Thyroid gland (tissue), 4 donors: ENCODE measurements around the gene HCFC1R1. TPM values are rescaled to one million over a fixed set of nuclear protein-coding genes. Genes with fewer than 3 reads are reported as not detected.

Source experiments
- DNase-seq, 2 donors: peaks; one replicate each; pipeline ENCODE4 v3.0.0-alpha.2; 2019
- H3K27ac ChIP-seq, 3 donors: fragments of 200-600 bp; sonication (generic); 1 replicate in 2 of 3; 2 replicates in 1 of 3; pipeline ENCODE4 v1.5.1; 2016 to 2019; ENCODE audit warnings: mild to moderate bottlenecking in 1 of 3, moderate library complexity in 1 of 3
- H3K27me3 ChIP-seq: fragments of 200-600 bp; sonication (generic); one replicate; pipeline ENCODE4 v1.5.1; 2019
- H3K36me3 ChIP-seq, 2 donors: fragments of 200-600 bp; sonication (generic); one replicate each; pipeline ENCODE4 v1.5.1; 2016 to 2019
- H3K4me1 ChIP-seq, 2 donors: fragments of 200-600 bp; sonication (generic); one replicate each; pipeline ENCODE4 v1.5.1; 2017 to 2019
- H3K4me3 ChIP-seq, 3 donors: fragments of 200-600 bp; sonication (generic); replicated peaks in 1 of 3; 1 replicate in 2 of 3; 2 replicates in 1 of 3; pipeline ENCODE4 v1.5.1; 2016; ENCODE audit warnings: mild to moderate bottlenecking in 1 of 3
- H3K9me3 ChIP-seq: fragments of 200-600 bp; sonication (generic); one replicate; pipeline ENCODE4 v1.5.1; 2017
- CTCF ChIP-seq, 6 experiments: fragments of 200-600 bp in 3 of 6; fragments of 450-650 bp in 3 of 6; sonication (generic) in 3 of 6; IDR thresholded peaks; one replicate each; pipeline ENCODE4 v1.5.1; 2016 to 2019; ENCODE audit warnings: antibody characterized with exemption in 6 of 6, mild to moderate bottlenecking in 2 of 6, inconsistent platforms in 1 of 6, moderate library complexity in 1 of 6
- POLR2A ChIP-seq, 2 donors: fragments of 450-650 bp; IDR thresholded peaks; one replicate each; pipeline ENCODE4 v1.6.1; 2017; ENCODE audit warnings: antibody characterized with exemption in 2 of 2, mild to moderate bottlenecking in 2 of 2, moderate library complexity in 1 of 2
- WGBS, 2 donors: methylation state at CpG; one replicate each; pipeline ENCODE4 v1.1.5; 2017; 5-methylcytosine and 5-hydroxymethylcytosine counted together
- intact Hi-C: fragments of 100-400 bp; cut with DNase I; formaldehyde crosslinking; loops from one replicate; pipeline ENCODE4 v1.15.1; 2023
- total RNA-seq, 4 donors: library from RNA; depleted of rRNA; stranded (reverse); fragments of >200 nt; gene quantifications; one replicate each; pipeline ENCODE4 v1.2.3, GENCODE V29; 2016

The HCFC1R1 gene
- total RNA-seq, 4 donors from 2014 or later = 10.1 to 51.7 (median 29.7) TPM

- no peaks in the 10 kb centered on the region for H3K9me3 ChIP-seq
- intact Hi-C loops = no loop called here
- no peak overlapping the region for H3K27ac ChIP-seq
- no peak for TF ChIP-seq POLR2A (IDR thresholded peaks at IDR 0.05)
- TF ChIP-seq CTCF (IDR thresholded peaks at IDR 0.05) = no peak
- WGBS, 2 donors = 18 to 44% methylated on average over 4 to 11 of the region's 11 CpGs
- H3K27me3 ChIP-seq = no peaks in the 10 kb centered on the region
- DNase-seq = peak; percentile 76
- H3K36me3 ChIP-seq = no peaks in the 10 kb centered on the region
- H3K4me3 ChIP-seq = no peak overlapping the region
- peaks cover 3 to 14% of the 10 kb centered on the region in 2 donors for H3K4me1 ChIP-seq
These were observed 14.5 kb upstream of the HCFC1R1 start for GRCh38 chr16:3038256-3038655.

DNA sequence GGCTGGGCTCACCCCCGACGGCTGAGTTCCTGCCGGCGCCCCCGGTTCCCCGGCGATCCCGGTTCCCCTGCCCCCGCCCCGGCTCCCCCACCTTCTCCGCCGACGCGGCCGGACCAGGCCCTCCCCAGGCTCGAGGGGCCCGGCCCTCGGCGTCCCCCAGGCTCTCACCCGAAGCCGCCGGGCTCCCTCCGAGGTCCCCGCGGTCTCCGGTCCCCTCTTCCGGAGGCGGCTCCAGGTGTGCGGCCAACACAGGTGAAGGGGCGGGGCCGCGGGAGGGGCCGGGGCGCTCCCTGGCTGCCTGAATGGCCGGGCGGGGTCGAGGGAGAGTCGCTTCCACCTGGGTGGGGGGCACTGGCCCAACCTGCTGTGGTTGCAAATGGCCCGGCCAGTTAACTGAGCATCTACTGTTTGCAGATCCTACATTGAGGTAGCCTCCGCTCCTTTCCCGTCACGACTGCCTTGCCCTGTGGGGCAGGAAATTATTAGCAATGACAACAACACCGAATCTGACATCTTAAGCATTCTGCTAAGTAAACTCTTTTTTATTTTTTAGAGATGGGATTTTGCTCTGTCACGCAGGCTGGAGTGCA is 13.1 kb upstream of the HCFC1R1 start, which contains the start of gene BICDL2:
Gene BICDL2, minus strand, starts transcription at position 219 of the 590 bp plus-strand sequence. CDS start 1,448 bp downstream, outside the sequence.
- Histone ChIP-seq H3K4me1 (peaks cover 3 to 14% of the 10 kb centered on the region in 2 donors), H3K27ac (no peak within 1 kb of the TSS), H3K36me3 (no peaks in the 10 kb centered on the region), H3K4me3 (peak within 1 kb of the TSS in 2 of 3 donors; percentile 32 to 56), H3K9me3 (no peaks in the 10 kb centered on the region), H3K27me3 (no peaks in the 10 kb centered on the region)
- peak; percentile 50 to 57 for DNase-seq
- 21 to 22% methylated on average over 10 to 11 of the region's 44 CpGs for WGBS, 2 donors
- TF ChIP-seq CTCF (IDR thresholded peaks at IDR 0.05) (no peak), POLR2A (IDR thresholded peaks at IDR 0.05) (no peak)
- intact Hi-C loops = no loop called here

- 5 to 6% methylated on average over 18 to 22 of the region's 40 CpGs for WGBS, 2 donors
- H3K36me3 ChIP-seq = no peaks in the 10 kb centered on the region
- H3K4me3 ChIP-seq = peak overlapping the region in 2 of 3 donors; percentile 32 to 56
- intact Hi-C loops = no loop called here
- peaks cover 3 to 18% of the 10 kb centered on the region in 2 donors for H3K4me1 ChIP-seq
- H3K27ac ChIP-seq = no peak overlapping the region
- peak; percentile 40 to 43 for DNase-seq
- TF ChIP-seq CTCF (IDR thresholded peaks at IDR 0.05) (no peak), POLR2A (IDR thresholded peaks at IDR 0.05) (no peak)
- no peaks in the 10 kb centered on the region for H3K9me3 ChIP-seq
- no peaks in the 10 kb centered on the region for H3K27me3 ChIP-seq
These were observed 12.4 kb upstream of the HCFC1R1 start for GRCh38 chr16:3035972-3036725.

- WGBS, 2 donors = 55 to 67% methylated on average over 8 to 12 of the region's 19 CpGs
- intact Hi-C loops = no loop called here
- TF ChIP-seq POLR2A (IDR thresholded peaks at IDR 0.05) (no peak), CTCF (IDR thresholded peaks at IDR 0.05) (no peak)
- Histone ChIP-seq H3K27me3 (no peaks in the 10 kb centered on the region), H3K27ac (no peak overlapping the region), H3K9me3 (no peaks in the 10 kb centered on the region), H3K4me1 (peaks cover 3 to 18% of the 10 kb centered on the region in 2 donors), H3K4me3 (peak overlapping the region in 1 of 3 donors; percentile 56), H3K36me3 (no peaks in the 10 kb centered on the region)
- no peak for DNase-seq
These were observed 11.7 kb upstream of the HCFC1R1 start for GRCh38 chr16:3035289-3035971.
